Upper lobe of left lung (tissue), 6 donors: ENCODE data around the gene BTBD6. TPM values are rescaled to one million over a fixed set of nuclear protein-coding genes. Genes with fewer than 3 reads are reported as not detected.
A peak's percentile ranks its signal among the peaks of the same experiment; 100 is the strongest.
"Not testable (repeated sequence)": the region's sequence is repeated elsewhere in the genome, so short reads cannot be mapped to it uniquely, and the experiment has no call there.

Source experiments
- ATAC-seq, 2 donors: fragments of 200-7000 bp; cut with Tn5 transposase; one replicate each; pipeline ENCODE4 v1.9.1; 2022; ENCODE audit warnings: mild to moderate bottlenecking in 2 of 2, moderate library complexity in 2 of 2; ENCODE audit not compliant: low FRiP score in 2 of 2
- DNase-seq, 2 donors: peaks; one replicate each; pipeline ENCODE4 v3.0.0-alpha.2; 2019 to 2020
- H3K27ac ChIP-seq, 4 donors: fragments of 200-600 bp; sonication (generic); one replicate each; pipeline ENCODE4 v1.5.1; 2016 to 2019
- H3K27me3 ChIP-seq, 4 donors: fragments of 200-600 bp; sonication (generic); one replicate each; pipeline ENCODE4 v1.5.1; 2017 to 2019
- H3K36me3 ChIP-seq, 4 donors: fragments of 200-600 bp; sonication (generic); one replicate each; pipeline ENCODE4 v1.5.1; 2016 to 2019
- H3K4me1 ChIP-seq, 4 donors: fragments of 200-600 bp; sonication (generic); one replicate each; pipeline ENCODE4 v1.5.1; 2018 to 2019
- H3K4me3 ChIP-seq, 4 donors: fragments of 200-600 bp; sonication (generic); one replicate each; pipeline ENCODE4 v1.5.1; 2017 to 2019; ENCODE audit warnings: mild to moderate bottlenecking in 2 of 4, moderate library complexity in 1 of 4
- H3K9me3 ChIP-seq, 4 donors: fragments of 200-600 bp; sonication (generic); one replicate each; pipeline ENCODE4 v1.5.1; 2018 to 2019
- EP300 ChIP-seq, 4 donors: sonication (generic); formaldehyde crosslinking; IDR thresholded peaks; one replicate each; pipeline ENCODE4 v1.5.1; 2017; ENCODE audit warnings: antibody characterized with exemption in 4 of 4, control low read depth in 2 of 4
- POLR2A ChIP-seq, 4 donors: fragments of 450-650 bp; IDR thresholded peaks; one replicate each; pipeline ENCODE4 v1.5.1; 2016 to 2017; ENCODE audit warnings: antibody characterized with exemption in 4 of 4, mild to moderate bottlenecking in 2 of 4
- POLR2AphosphoS5 ChIP-seq, 2 donors: sonication (generic); formaldehyde crosslinking; IDR thresholded peaks; one replicate each; pipeline ENCODE4 v1.5.1; 2017; ENCODE audit warnings: antibody characterized with exemption in 2 of 2
- WGBS, 2 donors: methylation state at CpG; one replicate each; pipeline ENCODE4 v1.1.5; 2017 to 2018; 5-methylcytosine and 5-hydroxymethylcytosine counted together
- total RNA-seq, 6 donors: library from RNA; depleted of rRNA in 4 of 6; stranded (reverse); fragments of >200 nt in 4 of 6; gene quantifications; one replicate each; pipeline versions ENCODE4 v1.1.0 to v1.2.1, GENCODE V29; 2016 to 2021
- TF ChIP-seq, protein P1 (sequence below), 6 experiments: fragments of 450-650 bp in 4 of 6; fragments of 200-600 bp in 2 of 6; sonication (generic) in 2 of 6; IDR thresholded peaks; one replicate each; pipeline ENCODE4 v1.5.1; 2016 to 2019; ENCODE audit warnings: antibody characterized with exemption in 6 of 6
- donor health status: DM: no; HTN: no; CAD: no; lungs with moderate emphysema.
- donor health status: DM: no; HTN: yes; CAD: no; lungs with severe emphysema.

BTBD6 gene
- total RNA-seq, 6 donors from 2014 or later: 36.4 to 71.7 (median 49.8) TPM

DNA sequence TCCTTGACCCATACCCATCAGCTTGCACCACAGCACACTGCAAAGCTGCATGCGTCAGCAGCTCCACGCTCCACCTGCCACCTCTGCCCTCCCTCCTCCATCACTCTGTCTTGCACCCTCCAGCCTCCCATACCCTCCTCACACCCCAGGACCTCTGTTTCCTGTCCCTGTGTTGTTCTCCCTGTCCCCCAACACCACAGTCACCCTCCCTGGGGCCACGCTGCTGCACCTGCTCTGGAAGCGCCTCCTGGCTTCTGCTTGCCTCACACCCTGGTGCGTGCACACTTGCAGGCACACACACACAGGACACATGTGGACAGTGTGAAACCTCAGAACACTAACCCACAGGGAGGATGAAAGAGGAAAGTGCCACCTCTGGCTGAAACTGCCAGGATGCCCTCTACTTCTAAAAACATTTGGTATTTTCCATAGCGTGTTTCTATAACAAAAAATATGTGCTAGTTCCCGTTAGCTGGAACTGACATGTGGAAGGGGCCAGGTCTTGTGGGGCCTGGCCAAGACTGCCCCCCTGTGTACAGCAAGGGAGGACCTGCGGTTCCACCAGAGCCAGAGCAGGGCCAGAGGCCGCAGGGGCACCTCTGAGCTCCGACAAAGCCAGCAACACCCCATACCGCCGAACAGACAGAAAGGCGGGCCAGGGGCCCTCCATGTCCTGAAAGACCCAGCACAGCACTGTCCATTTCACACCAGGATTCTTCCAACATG lies 42.5 kb downstream of the BTBD6 start:
- ATAC-seq: no peak
- no peak overlapping the region for H3K4me3 ChIP-seq
- no peak for DNase-seq
- no peaks in the 10 kb centered on the region for H3K9me3 ChIP-seq
- H3K4me1 ChIP-seq: peaks cover 17 to 49% (median 24%) of the 10 kb centered on the region in 4 donors
- H3K36me3 ChIP-seq: peaks cover 0 to 3% (median 0%) of the 10 kb centered on the region in 4 donors
- 62 to 68% methylated on average over 10 to 13 of the region's 13 CpGs for WGBS, 2 donors
- H3K27me3 ChIP-seq: no peaks in the 10 kb centered on the region
- no peak for TF ChIP-seq EP300 (IDR thresholded peaks at IDR 0.05)
- no peak for TF ChIP-seq POLR2AphosphoS5 (IDR thresholded peaks at IDR 0.05)
- no peak for TF ChIP-seq POLR2A (IDR thresholded peaks at IDR 0.05)
- TF ChIP-seq, protein P1, sequence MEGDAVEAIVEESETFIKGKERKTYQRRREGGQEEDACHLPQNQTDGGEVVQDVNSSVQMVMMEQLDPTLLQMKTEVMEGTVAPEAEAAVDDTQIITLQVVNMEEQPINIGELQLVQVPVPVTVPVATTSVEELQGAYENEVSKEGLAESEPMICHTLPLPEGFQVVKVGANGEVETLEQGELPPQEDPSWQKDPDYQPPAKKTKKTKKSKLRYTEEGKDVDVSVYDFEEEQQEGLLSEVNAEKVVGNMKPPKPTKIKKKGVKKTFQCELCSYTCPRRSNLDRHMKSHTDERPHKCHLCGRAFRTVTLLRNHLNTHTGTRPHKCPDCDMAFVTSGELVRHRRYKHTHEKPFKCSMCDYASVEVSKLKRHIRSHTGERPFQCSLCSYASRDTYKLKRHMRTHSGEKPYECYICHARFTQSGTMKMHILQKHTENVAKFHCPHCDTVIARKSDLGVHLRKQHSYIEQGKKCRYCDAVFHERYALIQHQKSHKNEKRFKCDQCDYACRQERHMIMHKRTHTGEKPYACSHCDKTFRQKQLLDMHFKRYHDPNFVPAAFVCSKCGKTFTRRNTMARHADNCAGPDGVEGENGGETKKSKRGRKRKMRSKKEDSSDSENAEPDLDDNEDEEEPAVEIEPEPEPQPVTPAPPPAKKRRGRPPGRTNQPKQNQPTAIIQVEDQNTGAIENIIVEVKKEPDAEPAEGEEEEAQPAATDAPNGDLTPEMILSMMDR (IDR thresholded peaks at IDR 0.05): no peak
- H3K27ac ChIP-seq: no peak overlapping the region

DNA sequence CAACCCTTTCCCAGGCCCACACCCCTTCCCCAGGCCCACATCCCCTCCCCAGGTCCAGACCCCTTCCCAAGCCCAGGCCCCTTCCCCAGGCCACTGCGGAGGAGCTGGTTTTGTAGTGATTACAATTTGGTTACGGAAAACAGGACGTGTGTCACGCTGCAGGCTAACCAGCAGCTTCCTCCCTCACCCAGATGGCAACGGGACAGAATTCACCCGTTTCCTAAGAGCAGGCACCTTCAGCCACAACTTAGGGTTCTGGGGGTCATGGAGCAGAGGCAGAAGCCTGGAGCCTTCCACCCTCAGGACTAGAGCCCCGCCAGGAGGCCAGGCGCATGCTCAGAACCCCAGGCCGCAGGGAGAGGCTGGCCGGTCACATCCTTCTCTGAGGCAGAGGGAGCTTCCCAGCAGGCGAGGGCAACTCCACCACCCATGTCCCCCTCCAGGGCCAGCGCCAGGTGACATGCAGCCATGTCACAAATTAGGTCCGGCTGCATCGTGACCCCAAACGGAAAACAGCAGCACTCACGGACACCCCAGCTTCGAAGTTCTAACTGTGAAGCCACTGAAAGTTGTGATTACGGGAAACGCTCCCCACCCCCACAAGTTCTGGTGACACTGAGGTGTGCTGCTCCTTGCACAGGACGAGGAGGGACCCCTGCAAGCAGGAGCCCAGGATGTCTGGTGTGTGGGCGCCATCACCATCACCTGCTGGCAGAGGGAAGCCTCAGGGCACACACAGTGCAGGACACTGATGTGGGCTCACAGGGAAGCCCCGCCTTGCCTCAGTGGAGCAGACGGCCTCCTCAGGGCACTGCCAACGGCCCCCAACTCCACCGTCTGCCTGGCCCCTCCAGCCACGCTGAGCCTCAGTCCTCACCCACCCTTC lies 44.7 kb downstream of the BTBD6 start:
- ATAC-seq (no peak), DNase-seq (peak in 1 of 2 donors; percentile 50)
- WGBS, 2 donors: 63 to 76% methylated on average over 8 to 22 of the region's 26 CpGs
- H3K27ac ChIP-seq: no peak overlapping the region
- peaks cover 17 to 49% (median 24%) of the 10 kb centered on the region in 4 donors for H3K4me1 ChIP-seq
- no peaks in the 10 kb centered on the region for H3K36me3 ChIP-seq
- H3K9me3 ChIP-seq: no peaks in the 10 kb centered on the region
- no peaks in the 10 kb centered on the region for H3K27me3 ChIP-seq
- no peak for TF ChIP-seq POLR2A (IDR thresholded peaks at IDR 0.05)
- TF ChIP-seq POLR2AphosphoS5 (IDR thresholded peaks at IDR 0.05): no peak
- TF ChIP-seq, protein P1 (IDR thresholded peaks at IDR 0.05): no peak
- no peak overlapping the region for H3K4me3 ChIP-seq

DNA sequence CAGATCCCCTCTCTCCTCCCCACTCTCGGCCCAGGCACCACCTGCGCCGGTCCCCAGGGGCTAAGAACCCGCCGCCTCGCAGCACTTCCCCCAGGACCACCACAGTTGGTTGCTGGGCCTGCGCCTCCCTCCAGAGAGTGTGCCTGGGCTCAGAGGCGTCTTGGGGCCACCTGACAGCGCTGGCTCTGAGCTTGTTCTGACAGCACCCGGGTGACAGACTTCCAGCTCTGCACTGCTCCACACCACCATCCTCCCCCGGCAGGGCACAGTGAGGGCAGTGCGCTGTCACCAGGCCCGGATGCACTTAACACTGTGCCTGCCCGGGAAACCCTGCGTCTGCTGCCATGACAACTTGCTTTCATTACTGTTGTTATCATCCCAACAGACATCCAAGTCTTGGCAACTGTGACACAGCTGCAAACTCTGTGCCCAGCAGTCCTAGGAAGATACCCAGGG lies 45.8 kb downstream of the BTBD6 start:
- DNase-seq (peak in 1 of 2 donors; percentile 68), ATAC-seq (peak; percentile 51 to 84)
- H3K4me1 ChIP-seq: peaks cover 22 to 60% (median 29%) of the 10 kb centered on the region in 4 donors
- H3K9me3 ChIP-seq: no peaks in the 10 kb centered on the region
- H3K4me3 ChIP-seq: no peak overlapping the region
- TF ChIP-seq, protein P1 (IDR thresholded peaks at IDR 0.05): peak in 1 of 6 experiments; percentile 19
- TF ChIP-seq POLR2A (IDR thresholded peaks at IDR 0.05) (no peak), POLR2AphosphoS5 (IDR thresholded peaks at IDR 0.05) (peak in 1 of 2 donors; percentile 38)
- H3K27ac ChIP-seq: no peak overlapping the region
- H3K36me3 ChIP-seq: no peaks in the 10 kb centered on the region
- H3K27me3 ChIP-seq: no peaks in the 10 kb centered on the region
- 17 to 39% methylated on average over 1 to 11 of the region's 15 CpGs for WGBS, 2 donors

DNA sequence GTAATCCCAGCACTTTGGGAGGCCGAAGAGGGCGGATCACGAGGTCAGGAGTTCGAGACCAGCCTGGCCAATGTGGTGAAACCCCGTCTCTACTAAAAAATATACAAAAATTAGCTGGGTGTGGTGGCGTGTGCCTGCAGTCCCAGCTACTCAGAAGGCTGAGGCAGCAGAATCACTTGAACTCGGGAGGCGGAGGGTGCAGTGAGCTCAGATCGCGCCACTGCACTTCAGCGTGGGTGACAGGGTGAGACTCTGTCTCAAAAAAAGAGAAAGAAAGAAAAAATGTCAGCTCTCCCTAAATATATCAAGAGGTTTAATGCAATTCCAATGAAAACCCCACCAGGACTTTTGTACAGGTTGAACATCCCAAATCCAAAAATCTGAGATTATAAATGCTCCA lies 49.0 kb downstream of the BTBD6 start:
- not testable (repeated sequence) for H3K4me3 ChIP-seq, H3K36me3 ChIP-seq, H3K9me3 ChIP-seq, H3K27me3 ChIP-seq, DNase-seq, ATAC-seq, H3K27ac ChIP-seq
- H3K4me1 ChIP-seq: peaks cover 32 to 56% (median 45%) of the 10 kb centered on the region in 4 donors
- 95 to 97% methylated on average over 11 of the region's 11 CpGs for WGBS, 2 donors
